Lung (tissue), 12 donors: ENCODE data around the gene CEMP1. TPM values are rescaled to one million over a fixed set of nuclear protein-coding genes. Genes with fewer than 3 reads are reported as not detected.

ENCODE experiments used
- ATAC-seq: fragments of 200-7000 bp; cut with Tn5 transposase; one replicate; pipeline ENCODE4 v1.9.1; 2020; ENCODE audit warnings: moderate number of reproducible peaks; ENCODE audit not compliant: insufficient read depth, low FRiP score
- DNase-seq, 3 donors: peaks; one replicate each; pipeline ENCODE4 v3.0.0-alpha.2; 2013 to 2017
- H3K27ac ChIP-seq, 2 donors: one replicate each; pipeline ENCODE4 v1.5.1; 2013; ENCODE audit warnings: mild to moderate bottlenecking in 2 of 2, moderate library complexity in 2 of 2, control low read depth in 1 of 2, inconsistent platforms in 1 of 2, low read depth in 1 of 2, low read length in 1 of 2
- H3K27me3 ChIP-seq, 3 donors: one replicate each; pipeline ENCODE4 v1.5.1; 2013; ENCODE audit warnings: low read length in 2 of 3; ENCODE audit not compliant: control insufficient read depth in 3 of 3, insufficient read depth in 3 of 3
- H3K36me3 ChIP-seq, 4 donors: one replicate each; pipeline ENCODE4 v1.5.1; 2013; ENCODE audit warnings: low read length in 4 of 4, mild to moderate bottlenecking in 1 of 4, moderate library complexity in 1 of 4; ENCODE audit not compliant: control insufficient read depth in 4 of 4, insufficient read depth in 4 of 4
- H3K4me1 ChIP-seq, 5 donors: one replicate each; pipeline ENCODE4 v1.5.1; 2013; ENCODE audit warnings: low read length in 5 of 5, mild to moderate bottlenecking in 2 of 5, moderate library complexity in 1 of 5; ENCODE audit not compliant: control insufficient read depth in 5 of 5, insufficient read depth in 5 of 5
- H3K4me3 ChIP-seq: one replicate; pipeline ENCODE4 v1.5.1; 2013; ENCODE audit warnings: mild to moderate bottlenecking, control low read depth, moderate library complexity
- H3K9ac ChIP-seq, 2 donors: one replicate each; pipeline ENCODE4 v1.5.1; 2013; ENCODE audit warnings: low read length in 2 of 2, control low read depth in 1 of 2; ENCODE audit not compliant: insufficient read depth in 1 of 2
- H3K9me3 ChIP-seq, 4 donors: one replicate each; pipeline ENCODE4 v1.5.1; 2013; ENCODE audit warnings: low read length in 3 of 4, mild to moderate bottlenecking in 1 of 4, moderate library complexity in 1 of 4; ENCODE audit not compliant: control insufficient read depth in 4 of 4, insufficient read depth in 3 of 4
- WGBS, 2 donors: extraction: QIAGEN DNeasy Blood & Tissue Kit; methylation state at CpG; one replicate each; pipeline ENCODE4 v1.1.7; 2013; 5-methylcytosine and 5-hydroxymethylcytosine counted together
- polyA plus RNA-seq, 2 donors: library from polyadenylated mRNA; stranded (reverse); fragments of 200-250 nt; gene quantifications; one replicate each; pipeline ENCODE4 v1.2.1, GENCODE V29; 2013
- total RNA-seq, 2 donors: library from RNA; depleted of rRNA in 1 of 2; stranded (reverse); fragments of >200 nt in 1 of 2; gene quantifications; one replicate each; pipeline ENCODE4 v1.2.1, GENCODE V29; 2014 to 2021
- TF ChIP-seq, protein P1 (sequence below): IDR thresholded peaks from 2 replicates; pipeline ENCODE4 v1.5.1; 2012; ENCODE audit warnings: mild to moderate bottlenecking; ENCODE audit errors: control extremely low read depth, extremely low read depth
- donor health status: control.
- donor health status: control.
- donor health status: Bipolar disorder and iron deficiency.
- donor health status: healthy.
- donor health status: DM: yes; HTN: yes; CAD: no.

CEMP1 gene
- total and polyA plus RNA-seq, 4 donors, result 0.65 to 2.1 (median 1.4) TPM

DNA sequence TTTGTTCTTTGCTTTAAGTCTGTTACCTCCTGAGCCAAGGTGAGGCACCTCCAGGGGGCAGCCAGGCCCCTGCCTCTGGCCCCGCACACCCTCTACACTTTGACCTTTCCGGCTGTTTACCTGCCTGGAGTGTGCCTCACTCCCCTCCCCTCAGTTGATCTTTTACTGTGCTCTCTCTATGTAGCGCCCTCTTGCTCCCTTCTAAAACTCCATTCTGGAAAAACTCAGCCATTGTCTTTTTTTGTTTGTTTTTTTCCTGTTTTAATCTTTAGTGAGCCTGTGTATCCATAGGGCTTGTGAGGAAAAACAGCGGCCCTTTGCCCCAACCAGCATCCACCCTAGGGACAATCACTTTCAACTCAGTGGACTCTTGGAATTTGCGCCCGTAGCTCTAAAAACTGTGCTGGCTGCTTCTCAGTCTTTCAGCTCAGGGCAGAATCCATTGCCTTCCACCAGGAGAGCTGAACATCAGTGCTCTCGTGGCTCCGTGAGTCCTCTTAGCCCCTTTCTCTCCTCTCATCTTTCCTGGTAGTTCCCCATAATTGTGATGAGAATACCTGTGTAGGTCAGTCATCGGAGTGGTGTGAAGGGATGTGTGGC lies 6.8 kb downstream of the CEMP1 start:
- Histone ChIP-seq H3K4me1 (peaks cover 0 to 7% (median 6%) of the 10 kb centered on the region in 5 donors), H3K27me3 (no peaks in the 10 kb centered on the region), H3K9me3 (no peaks in the 10 kb centered on the region), H3K4me3 (no peak overlapping the region), H3K9ac (no peak overlapping the region), H3K36me3 (peaks cover 3 to 54% (median 14%) of the 10 kb centered on the region in 4 donors), H3K27ac (no peak overlapping the region)
- TF ChIP-seq, protein P1, sequence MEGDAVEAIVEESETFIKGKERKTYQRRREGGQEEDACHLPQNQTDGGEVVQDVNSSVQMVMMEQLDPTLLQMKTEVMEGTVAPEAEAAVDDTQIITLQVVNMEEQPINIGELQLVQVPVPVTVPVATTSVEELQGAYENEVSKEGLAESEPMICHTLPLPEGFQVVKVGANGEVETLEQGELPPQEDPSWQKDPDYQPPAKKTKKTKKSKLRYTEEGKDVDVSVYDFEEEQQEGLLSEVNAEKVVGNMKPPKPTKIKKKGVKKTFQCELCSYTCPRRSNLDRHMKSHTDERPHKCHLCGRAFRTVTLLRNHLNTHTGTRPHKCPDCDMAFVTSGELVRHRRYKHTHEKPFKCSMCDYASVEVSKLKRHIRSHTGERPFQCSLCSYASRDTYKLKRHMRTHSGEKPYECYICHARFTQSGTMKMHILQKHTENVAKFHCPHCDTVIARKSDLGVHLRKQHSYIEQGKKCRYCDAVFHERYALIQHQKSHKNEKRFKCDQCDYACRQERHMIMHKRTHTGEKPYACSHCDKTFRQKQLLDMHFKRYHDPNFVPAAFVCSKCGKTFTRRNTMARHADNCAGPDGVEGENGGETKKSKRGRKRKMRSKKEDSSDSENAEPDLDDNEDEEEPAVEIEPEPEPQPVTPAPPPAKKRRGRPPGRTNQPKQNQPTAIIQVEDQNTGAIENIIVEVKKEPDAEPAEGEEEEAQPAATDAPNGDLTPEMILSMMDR, result no peak
- DNase-seq (no peak), ATAC-seq (no peak)
- WGBS, 2 donors, result 96 to 97% methylated on average over 9 of the region's 9 CpGs

- H3K9ac ChIP-seq, result no peak overlapping the region
- no peak overlapping the region for H3K4me3 ChIP-seq
- H3K27me3 ChIP-seq, result no peaks in the 10 kb centered on the region
- TF ChIP-seq, protein P1, result no peak
- DNase-seq (peak in 1 of 3 donors; percentile 6), ATAC-seq (no peak)
- H3K27ac ChIP-seq, result no peak overlapping the region
- H3K4me1 ChIP-seq, result peaks cover 3 to 12% (median 9%) of the 10 kb centered on the region in 5 donors
- WGBS, 2 donors, result 90 to 93% methylated on average over 6 of the region's 6 CpGs
- no peaks in the 10 kb centered on the region for H3K9me3 ChIP-seq
- peaks cover 3 to 54% (median 13%) of the 10 kb centered on the region in 4 donors for H3K36me3 ChIP-seq
Observed at GRCh38 chr16:2523801-2524231, 7.4 kb downstream of the CEMP1 start.

DNA sequence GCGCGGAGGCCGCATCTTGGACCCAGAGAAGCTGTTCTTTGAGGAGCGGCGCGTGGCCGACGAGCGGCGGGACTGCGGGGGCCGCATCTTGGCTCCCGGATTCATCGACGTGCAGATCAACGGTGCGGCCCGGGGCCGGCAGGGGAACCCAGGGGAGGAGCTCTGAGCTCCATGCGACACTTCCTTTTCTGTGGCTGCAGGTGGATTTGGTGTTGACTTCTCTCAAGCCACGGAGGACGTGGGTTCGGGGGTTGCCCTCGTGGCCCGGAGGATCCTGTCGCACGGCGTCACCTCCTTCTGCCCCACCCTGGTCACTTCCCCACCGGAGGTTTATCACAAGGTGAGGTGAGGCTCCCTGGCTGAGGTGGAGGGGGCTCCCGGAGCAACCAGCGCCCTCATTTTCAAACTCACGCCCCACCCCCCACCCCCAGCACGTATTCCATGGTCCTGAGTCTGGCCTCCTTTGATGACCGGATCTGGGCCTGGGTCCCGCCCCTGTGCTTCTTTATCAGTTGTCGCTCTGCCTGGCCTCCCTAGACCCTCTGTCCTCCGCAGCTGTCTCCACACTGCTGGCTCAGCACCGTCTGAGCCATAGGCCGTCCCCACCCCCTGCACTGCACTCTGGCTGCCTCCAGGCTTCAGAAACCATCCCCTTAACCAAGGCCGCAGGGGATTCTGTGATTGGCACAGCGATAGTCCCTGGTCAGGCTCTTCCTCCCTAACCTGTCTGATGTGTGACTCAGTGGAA lies 10.2 kb downstream of the CEMP1 start:
- H3K27ac ChIP-seq, result peak overlapping the region in 1 of 2 donors; percentile 75
- H3K36me3 ChIP-seq, result peaks cover 3 to 36% (median 11%) of the 10 kb centered on the region in 4 donors
- H3K4me1 ChIP-seq, result peaks cover 10 to 33% (median 22%) of the 10 kb centered on the region in 5 donors
- TF ChIP-seq, protein P1, result no peak
- H3K9ac ChIP-seq, result peak overlapping the region in 1 of 2 donors; percentile 58
- ATAC-seq, result peak; percentile 9
- 21 to 23% methylated on average over 39 to 41 of the region's 41 CpGs for WGBS, 2 donors
- H3K4me3 ChIP-seq, result peak overlapping the region; percentile 89
- H3K9me3 ChIP-seq, result no peaks in the 10 kb centered on the region
- DNase-seq, result peak in 1 of 3 donors; percentile 14
- H3K27me3 ChIP-seq, result no peaks in the 10 kb centered on the region
